NCI-H2227 treated with DMSO at 0.1 percent for 48 hours (cell line): ENCODE measurements around the gene KCNMA1.

Source experiments
- DNase-seq: peaks from one replicate; lab custom pipeline; 2025; lab: John Stamatoyannopoulos, UW

KCNMA1 gene

GRCh38 chr10:76939933-76940468, 697.6 kb downstream of the KCNMA1 start:
- peak; percentile 34 for DNase-seq

- DNase-seq, result no peak
Measured at GRCh38 chr10:76937181-76937600, 700.4 kb downstream of the KCNMA1 start.

GRCh38 chr10:76935941-76936613, 701.5 kb downstream of the KCNMA1 start:
- peak; percentile 29 for DNase-seq

GRCh38 chr10:76928565-76928964, 709.0 kb downstream of the KCNMA1 start:
- no peak for DNase-seq

- no peak for DNase-seq
Measured at GRCh38 chr10:76925636-76926405, 711.8 kb downstream of the KCNMA1 start.

GRCh38 chr10:76922666-76923065, 714.9 kb downstream of the KCNMA1 start:
- DNase-seq, result no peak

GRCh38 chr10:76921383-76922010, 716.1 kb downstream of the KCNMA1 start:
- DNase-seq, result peak; percentile 19

GRCh38 chr10:76920581-76920980, 717.0 kb downstream of the KCNMA1 start:
- DNase-seq, result no peak

GRCh38 chr10:76918106-76918505, 719.5 kb downstream of the KCNMA1 start:
- DNase-seq, result no peak

- DNase-seq, result no peak
Measured at GRCh38 chr10:76917071-76917470, 720.5 kb downstream of the KCNMA1 start.

- no peak for DNase-seq
Measured at GRCh38 chr10:76916536-76916935, 721.1 kb downstream of the KCNMA1 start.

- DNase-seq, result no peak
Measured at GRCh38 chr10:76915316-76915715, 722.3 kb downstream of the KCNMA1 start.

- DNase-seq, result no peak
Measured at GRCh38 chr10:76911184-76911583, 726.4 kb downstream of the KCNMA1 start.

GRCh38 chr10:76910184-76910962, 727.2 kb downstream of the KCNMA1 start:
- DNase-seq, result no peak

GRCh38 chr10:76906256-76906655, 731.4 kb downstream of the KCNMA1 start:
- DNase-seq, result no peak

GRCh38 chr10:76905251-76905650, 732.4 kb downstream of the KCNMA1 start:
- DNase-seq, result no peak

GRCh38 chr10:76903387-76903945, 734.1 kb downstream of the KCNMA1 start:
- no peak for DNase-seq

- no peak for DNase-seq
Measured at GRCh38 chr10:76902949-76903348, 734.7 kb downstream of the KCNMA1 start.

- DNase-seq, result no peak
Measured at GRCh38 chr10:76901701-76902100, 735.9 kb downstream of the KCNMA1 start.

GRCh38 chr10:76899490-76899889, 738.1 kb downstream of the KCNMA1 start:
- DNase-seq, result no peak

- no peak for DNase-seq
Measured at GRCh38 chr10:76892766-76893479, 744.7 kb downstream of the KCNMA1 start.
